ENCODE data around the gene STMP1. TPM values are rescaled to one million over a fixed set of nuclear protein-coding genes. Genes with fewer than 3 reads are reported as not detected.
"Not testable (repeated sequence)": the region's sequence is repeated elsewhere in the genome, so short reads cannot be mapped to it uniquely, and the experiment has no call there.

STMP1 gene
- 22.8 and 23.9 TPM in 2 replicates for total RNA-seq

GRCh38 chr7:135662373-135663114 lies at the start of gene STMP1:
STMP1 (plus strand) TSS chr7:135662514.
- intact Hi-C loops (cut with micrococcal nuclease), result loop anchor here (1.0 to 5.0 kb wide), 6 partner anchors 104 to 1345 kb away; partner anchors contain the start of genes BPGM, CNOT4, MTPN and SLC35B4

GRCh38 chr7:135616136-135616535 lies 46.2 kb upstream of the STMP1 start:
- intact Hi-C loops (cut with micrococcal nuclease), result no loop called here

GRCh38 chr7:135617781-135618180 lies 44.5 kb upstream of the STMP1 start:
- intact Hi-C loops (cut with micrococcal nuclease), result no loop called here

GRCh38 chr7:135618510-135618909 lies 43.8 kb upstream of the STMP1 start:
- intact Hi-C loops (cut with micrococcal nuclease), result no loop called here

DNA sequence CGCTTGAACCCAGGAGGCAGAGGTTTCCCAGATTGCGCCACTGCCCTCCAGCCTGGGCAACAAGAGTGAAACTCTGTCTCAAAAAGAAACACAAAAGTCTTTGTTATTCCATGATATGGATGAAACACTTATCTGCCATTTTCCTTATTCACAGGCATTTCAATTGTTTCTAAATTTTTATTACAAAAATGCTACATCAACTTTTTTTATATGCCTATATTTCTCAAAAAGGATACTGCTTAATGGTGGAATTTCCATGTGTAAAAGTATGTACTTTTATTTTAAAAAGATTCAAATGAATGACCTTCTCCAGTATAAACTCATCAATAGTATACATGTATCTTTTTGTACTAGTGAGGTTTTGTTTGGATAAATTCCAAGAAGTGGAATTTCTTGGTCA lies 41.9 kb upstream of the STMP1 start:
- intact Hi-C loops (cut with micrococcal nuclease), result loop anchor here (5.0 kb wide), 1 partner anchor 43 kb away; no protein-coding TSS in a partner anchor

DNA sequence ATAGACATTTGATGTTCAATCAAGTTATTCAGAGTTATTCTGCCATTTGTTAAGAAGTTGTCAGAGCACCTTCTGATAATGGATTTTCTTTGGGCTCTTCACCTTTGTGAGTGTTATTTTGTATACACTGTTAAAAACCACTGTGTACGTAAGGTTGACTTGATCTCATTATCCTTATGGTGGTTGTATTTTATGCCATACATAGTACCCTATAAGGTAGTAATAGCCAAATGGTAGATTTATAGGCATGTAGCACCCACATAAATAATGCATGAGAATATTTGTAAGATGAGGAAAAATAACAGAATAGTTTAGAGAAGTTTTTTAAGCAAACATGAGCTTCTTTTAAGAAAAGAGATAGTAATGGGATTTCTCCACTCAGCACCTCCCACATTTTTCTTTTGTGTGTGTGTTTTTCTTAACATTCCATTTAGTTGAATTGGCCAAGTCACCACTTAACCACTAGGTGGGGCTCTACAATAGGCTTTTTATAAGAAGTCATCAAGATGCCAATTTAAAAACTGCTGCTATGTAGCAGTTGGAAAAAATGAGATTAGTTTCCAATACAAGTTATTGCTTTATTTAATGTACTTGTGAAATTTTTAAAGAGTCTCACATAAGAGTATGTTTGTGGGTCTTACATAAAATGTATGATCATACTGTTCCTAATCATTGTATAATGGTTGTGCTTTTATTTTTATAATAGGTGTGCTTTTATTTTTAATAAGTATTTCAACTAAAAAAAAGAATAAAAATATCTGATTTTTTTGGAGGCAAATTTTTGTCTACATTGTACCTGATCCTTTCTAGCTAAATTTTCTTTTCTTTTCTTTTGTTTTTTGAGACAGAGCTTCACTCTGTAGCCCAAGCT lies 41.1 kb upstream of the STMP1 start:
- intact Hi-C loops (cut with micrococcal nuclease), result loop anchor here (5.0 kb wide), 1 partner anchor 44 kb away; no protein-coding TSS in a partner anchor

DNA sequence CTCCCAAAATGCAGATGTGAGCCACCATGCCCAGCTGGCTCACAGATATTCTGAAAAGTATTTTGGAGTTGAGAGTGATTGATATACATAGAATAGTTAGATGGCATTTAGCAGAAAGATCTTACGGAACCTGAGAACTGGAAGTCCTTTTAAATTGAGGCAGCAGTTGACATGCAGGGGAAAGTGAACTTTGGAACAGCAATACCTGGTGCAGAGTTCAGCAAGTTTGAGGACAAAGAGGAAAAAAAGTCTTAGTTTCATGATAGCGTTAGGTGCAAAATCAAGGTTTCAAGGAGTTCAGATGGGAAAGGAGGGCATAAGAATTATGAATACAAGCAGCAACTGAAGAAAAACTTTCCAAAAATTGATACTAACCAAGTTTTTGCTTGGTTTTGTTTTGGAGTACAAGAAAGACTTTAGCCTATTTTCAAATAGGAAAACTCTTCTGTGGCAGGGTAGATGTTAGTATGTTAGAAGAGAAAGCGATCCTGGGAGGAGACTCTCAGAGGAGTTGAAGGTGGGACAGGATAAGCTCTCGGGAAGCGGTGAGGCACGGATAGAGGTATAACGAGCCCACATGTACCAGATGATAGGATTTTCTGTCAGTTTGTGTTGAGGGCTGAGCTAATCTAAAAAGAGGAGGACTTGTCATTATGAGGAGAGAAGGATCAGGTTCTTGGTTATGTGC lies 28.0 kb upstream of the STMP1 start:
- intact Hi-C loops (cut with micrococcal nuclease), result no loop called here

- intact Hi-C loops (cut with micrococcal nuclease), result not testable (repeated sequence)
Measured at GRCh38 chr7:135639690-135640089, 22.6 kb upstream of the STMP1 start.

GRCh38 chr7:135644154-135644553 lies 18.2 kb upstream of the STMP1 start:
- intact Hi-C loops (cut with micrococcal nuclease), result no loop called here

DNA sequence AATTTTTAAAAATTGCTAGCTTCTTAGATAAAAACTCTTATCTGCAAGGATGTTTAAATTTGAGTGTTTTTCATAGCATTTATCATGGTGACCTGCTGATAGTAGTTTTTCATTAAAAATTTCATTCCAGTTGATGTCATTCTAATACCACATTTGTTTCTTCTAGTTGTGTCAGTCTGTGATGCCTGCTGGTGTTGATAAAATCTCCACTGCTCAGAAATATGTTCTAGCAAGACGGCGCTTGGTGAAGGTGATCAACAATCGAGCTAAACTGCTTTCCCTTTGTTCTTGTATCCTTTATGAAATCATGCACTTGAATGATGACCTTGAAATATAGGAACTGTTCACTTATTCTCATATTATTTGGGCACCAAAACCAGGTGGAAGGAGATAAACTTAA lies 17.6 kb upstream of the STMP1 start:
- intact Hi-C loops (cut with micrococcal nuclease), result loop anchor here (1.0 kb wide), 3 partner anchors 134 to 370 kb away; partner anchors contain the start of gene CNOT4

GRCh38 chr7:135645296-135645904 lies 16.9 kb upstream of the STMP1 start:
- intact Hi-C loops (cut with micrococcal nuclease), result loop anchor here (1.0 kb wide), 3 partner anchors 135 to 371 kb away; partner anchors contain the start of gene CNOT4

- intact Hi-C loops (cut with micrococcal nuclease), result no loop called here
Measured at GRCh38 chr7:135647755-135648154, 14.6 kb upstream of the STMP1 start.

GRCh38 chr7:135648235-135648634 lies 14.1 kb upstream of the STMP1 start:
- intact Hi-C loops (cut with micrococcal nuclease), result no loop called here

- intact Hi-C loops (cut with micrococcal nuclease), result no loop called here
Measured at GRCh38 chr7:135650831-135651573, 11.3 kb upstream of the STMP1 start.

- intact Hi-C loops (cut with micrococcal nuclease), result no loop called here
Measured at GRCh38 chr7:135653340-135654080, 8.8 kb upstream of the STMP1 start.

- intact Hi-C loops (cut with micrococcal nuclease), result no loop called here
Measured at GRCh38 chr7:135658564-135658963, 3.8 kb upstream of the STMP1 start.

DNA sequence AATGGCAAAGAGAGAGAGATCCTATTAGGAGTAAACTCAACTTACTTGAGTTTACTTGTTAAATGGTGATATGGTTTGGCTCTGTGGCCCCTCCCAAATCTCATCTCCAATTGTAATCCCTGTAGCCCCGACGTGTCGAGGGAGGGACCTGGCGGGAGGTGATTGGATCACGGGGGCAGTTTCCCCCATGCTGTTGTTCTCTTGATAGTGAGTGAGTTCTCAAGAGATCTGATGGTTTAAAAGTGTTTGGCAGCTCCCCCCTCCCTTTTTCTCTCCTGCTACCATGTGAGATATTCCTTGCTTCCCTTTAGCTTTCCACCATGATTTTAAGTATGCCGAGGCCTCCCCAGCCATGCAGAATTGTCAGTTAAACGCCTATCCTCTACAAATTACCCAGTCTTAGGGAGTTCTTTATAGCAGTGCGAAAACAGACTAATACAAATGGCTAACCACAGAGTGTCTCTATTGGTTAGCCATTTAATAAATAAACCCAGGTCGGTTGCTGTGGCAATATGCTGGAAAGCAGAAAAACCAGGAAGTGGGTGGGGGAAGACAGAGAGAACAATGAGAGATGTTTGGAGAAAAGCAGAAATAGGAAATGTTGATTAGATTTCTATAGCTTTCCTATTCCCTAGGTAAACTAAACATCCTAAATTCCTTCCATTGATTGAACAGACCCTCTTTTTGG lies 3.0 kb upstream of the STMP1 start:
- intact Hi-C loops (cut with micrococcal nuclease), result no loop called here

DNA sequence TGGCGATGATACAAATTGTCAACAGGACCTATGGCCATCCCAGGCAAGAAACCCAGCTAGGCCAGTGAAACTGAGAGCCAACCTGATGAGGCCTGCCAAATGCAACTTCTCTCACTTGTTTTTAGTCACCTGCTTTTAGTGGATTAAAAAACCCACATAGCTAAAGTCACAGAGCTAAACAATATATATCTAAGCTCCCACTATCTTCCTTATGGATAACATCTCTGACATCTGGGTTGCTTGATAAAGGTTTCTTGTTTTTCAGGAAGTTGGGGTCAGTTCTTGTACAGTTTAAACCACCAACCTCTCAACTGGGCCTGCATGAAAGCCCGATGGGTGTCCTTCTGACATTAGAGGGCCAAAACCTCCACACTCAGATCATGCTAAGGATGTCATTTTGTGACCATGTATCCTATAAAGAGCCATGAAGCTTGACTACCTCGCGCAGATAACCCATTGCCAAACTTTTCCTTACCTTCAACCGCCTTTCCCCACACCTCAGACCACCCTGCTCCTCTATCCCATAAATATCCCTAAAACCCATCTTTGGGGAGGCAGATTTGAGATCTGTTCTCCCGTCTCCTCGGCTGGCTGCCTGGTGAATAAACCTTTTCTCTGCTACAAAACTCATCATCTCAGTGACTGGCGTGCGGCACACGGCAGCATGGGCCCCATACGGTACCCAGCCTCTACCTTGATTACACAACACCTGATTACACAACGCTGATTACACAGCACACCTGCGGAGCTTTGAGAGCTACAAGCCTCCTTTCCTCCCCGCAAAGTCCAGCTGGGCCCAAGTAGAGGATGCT lies 797 bp upstream of the STMP1 start:
- intact Hi-C loops (cut with micrococcal nuclease), result loop anchor here (1.0 to 5.0 kb wide), 6 partner anchors 103 to 1344 kb away; partner anchors contain the start of genes BPGM, CNOT4, MTPN and SLC35B4
